ENCODE results near the gene ANK2. TPM values are rescaled to one million over a fixed set of nuclear protein-coding genes. Genes with fewer than 3 reads are reported as not detected.

ANK2 gene
- total and polyA plus RNA-seq, 2 experiments from 2014 or later, result 7.7 to 40.4 TPM

- TF ChIP-seq NANOG (IDR thresholded peaks at IDR 0.05; ENCODE audit: borderline replicate concordance) (no peak), STAT1 (IDR thresholded peaks at IDR 0.05; ENCODE audit: unreplicated experiment) (no peak), ETS1 (IDR thresholded peaks at IDR 0.05) (no peak)
Measured at GRCh38 chr4:113071274-113071673, 21.8 kb downstream of the ANK2 start (continued).

- no peak for ATAC-seq
- TF ChIP-seq CTCF (conservative IDR thresholded peaks at IDR 0.05; ENCODE audit: low read depth in 2 of 2) (no peak), CREB1 (CRISPR knock-in tag; IDR thresholded peaks at IDR 0.05; ENCODE audit: low read depth) (no peak), REST (IDR thresholded peaks at IDR 0.05; ENCODE audit: unreplicated experiment) (no peak), EZH2 (IDR thresholded peaks at IDR 0.05; ENCODE audit: low read depth, unreplicated experiment) (no peak)
- H3K36me3 ChIP-seq (ENCODE audit: insufficient read depth), result no peaks in the 10 kb centered on the region
- Mint-ChIP-seq H3K27ac (no peak overlapping the region), H3K9me3 (no peaks in the 10 kb centered on the region), H3K4me3 (no peak overlapping the region), H3K4me1 (peaks cover 12% of the 10 kb centered on the region; the same call in 2 of the 3 replicates), H3K27me3 (ENCODE audit: insufficient read depth, low read depth, poor library complexity) (no peaks in the 10 kb centered on the region), H3K36me3 (ENCODE audit: low read depth) (no peaks in the 10 kb centered on the region)
- no peaks in the 10 kb centered on the region for H3K27me3 ChIP-seq (ENCODE audit: insufficient read depth)
- no peak overlapping the region for H3K4me2 ChIP-seq
- no peaks in the 10 kb centered on the region for H3K9me2 ChIP-seq (ENCODE audit: insufficient read depth)
- H3F3A ChIP-seq (replicated peaks; ENCODE audit: low read depth), result no peaks in the 10 kb centered on the region
- no peak overlapping the region for H2AFZ ChIP-seq
- H3K27ac ChIP-seq (ENCODE audit: low read depth), result no peak overlapping the region
- no peaks in the 10 kb centered on the region for H3K79me2 ChIP-seq (replicated peaks; ENCODE audit: insufficient read depth)
- no peaks in the 10 kb centered on the region for H4K20me1 ChIP-seq (replicated peaks; ENCODE audit: insufficient read depth)
- H3K4me1 ChIP-seq (ENCODE audit: insufficient read depth), result no peaks in the 10 kb centered on the region
- H3K4me3 ChIP-seq, result no peak overlapping the region
- DNase-seq (ENCODE audit: low spot score), result no peak
Measured at GRCh38 chr4:113071805-113072204, 22.4 kb downstream of the ANK2 start.
